ENCODE results near the gene BUB3. TPM values are rescaled to one million over a fixed set of nuclear protein-coding genes. Genes with fewer than 3 reads are reported as not detected.

Gene BUB3
- total RNA-seq, 4 donors from 2014 or later: 68.1 to 100 (median 73.4) TPM

GRCh38 chr10:123153486-123154091, 613 bp upstream of the BUB3 start:
- Histone ChIP-seq H3K27me3 (peaks cover 0 to 50% of the 10 kb centered on the region in 2 donors), H3K36me3 (peaks cover 0 to 27% (median 5%) of the 10 kb centered on the region in 3 donors), H3K9me3 (no peaks in the 10 kb centered on the region), H3K27ac (no peak overlapping the region), H3K4me3 (peak overlapping the region in 1 of 4 donors; percentile 89), H3K4me1 (peaks cover 0 to 61% (median 37%) of the 10 kb centered on the region in 4 donors)
- DNase-seq (ENCODE audit: low spot score in 2 of 2): no peak
- WGBS, 2 donors: 41 to 46% methylated on average over 9 of the region's 9 CpGs
- no peak for TF ChIP-seq EP300 (IDR thresholded peaks at IDR 0.05)
- TF ChIP-seq CTCF (IDR thresholded peaks at IDR 0.05): no peak
- no peak for TF ChIP-seq POLR2A (IDR thresholded peaks at IDR 0.05)

- H3K27me3 ChIP-seq: peaks cover 0 to 37% of the 10 kb centered on the region in 2 donors
- no peaks in the 10 kb centered on the region for H3K9me3 ChIP-seq
- H3K27ac ChIP-seq: peak overlapping the region; percentile 75 to 93 (median 91)
- H3K36me3 ChIP-seq: peaks cover 0 to 34% (median 5%) of the 10 kb centered on the region in 3 donors
- 5% methylated on average over 27 to 38 of the region's 49 CpGs for WGBS, 2 donors
- peaks cover 0 to 56% (median 30%) of the 10 kb centered on the region in 4 donors for H3K4me1 ChIP-seq
- peak overlapping the region; percentile 89 to 99 (median 93) for H3K4me3 ChIP-seq
- no peak for DNase-seq (ENCODE audit: low spot score in 2 of 2)
- no peak for TF ChIP-seq CTCF (IDR thresholded peaks at IDR 0.05)
- TF ChIP-seq EP300 (IDR thresholded peaks at IDR 0.05): no peak
- no peak for TF ChIP-seq POLR2A (IDR thresholded peaks at IDR 0.05)
Observed at GRCh38 chr10:123154711-123155505, 706 bp downstream of the BUB3 start.

- H3K9me3 ChIP-seq: no peaks in the 10 kb centered on the region
- no peak overlapping the region for H3K4me3 ChIP-seq
- TF ChIP-seq POLR2A (IDR thresholded peaks at IDR 0.05): no peak
- no peak for TF ChIP-seq EP300 (IDR thresholded peaks at IDR 0.05)
- TF ChIP-seq CTCF (IDR thresholded peaks at IDR 0.05): no peak
- no peak overlapping the region for H3K27ac ChIP-seq
- no peak for DNase-seq (ENCODE audit: low spot score in 2 of 2)
- peaks cover 0 to 43% (median 8%) of the 10 kb centered on the region in 3 donors for H3K36me3 ChIP-seq
- peaks cover 0 to 44% (median 18%) of the 10 kb centered on the region in 4 donors for H3K4me1 ChIP-seq
- WGBS, 2 donors: 86 to 89% methylated on average over 2 of the region's 2 CpGs
- peaks cover 0 to 25% of the 10 kb centered on the region in 2 donors for H3K27me3 ChIP-seq
Observed at GRCh38 chr10:123156078-123156477, 1.9 kb downstream of the BUB3 start.

- no peak overlapping the region for H3K4me3 ChIP-seq
- TF ChIP-seq EP300 (IDR thresholded peaks at IDR 0.05): no peak
- TF ChIP-seq POLR2A (IDR thresholded peaks at IDR 0.05): no peak
- no peak for TF ChIP-seq CTCF (IDR thresholded peaks at IDR 0.05)
- H3K36me3 ChIP-seq: peaks cover 0 to 51% (median 12%) of the 10 kb centered on the region in 3 donors
- peaks cover 0 to 14% of the 10 kb centered on the region in 2 donors for H3K27me3 ChIP-seq
- H3K27ac ChIP-seq: no peak overlapping the region
- no peaks in the 10 kb centered on the region for H3K9me3 ChIP-seq
- peaks cover 0 to 38% (median 13%) of the 10 kb centered on the region in 4 donors for H3K4me1 ChIP-seq
- DNase-seq (ENCODE audit: low spot score in 2 of 2): no peak
- WGBS, 2 donors: 86 to 89% methylated on average over 3 of the region's 3 CpGs
Observed at GRCh38 chr10:123157210-123157609, 3.0 kb downstream of the BUB3 start.

GRCh38 chr10:123158682-123159081, 4.5 kb downstream of the BUB3 start:
- H3K27me3 ChIP-seq: no peaks in the 10 kb centered on the region
- no peak overlapping the region for H3K27ac ChIP-seq
- peaks cover 0 to 66% (median 26%) of the 10 kb centered on the region in 3 donors for H3K36me3 ChIP-seq
- WGBS, 2 donors: 87 to 96% methylated on average over 1 of the region's 1 CpG
- H3K4me1 ChIP-seq: peaks cover 0 to 37% (median 13%) of the 10 kb centered on the region in 4 donors
- no peak for DNase-seq (ENCODE audit: low spot score in 2 of 2)
- TF ChIP-seq EP300 (IDR thresholded peaks at IDR 0.05) (no peak), CTCF (IDR thresholded peaks at IDR 0.05) (no peak), POLR2A (IDR thresholded peaks at IDR 0.05) (no peak)
- H3K9me3 ChIP-seq: no peaks in the 10 kb centered on the region
- no peak overlapping the region for H3K4me3 ChIP-seq

Measured in tibial nerve (tissue), 4 donors.